OCI-LY1 (cell line): ENCODE results near the gene MLXIPL.

Experiments
- CTCF ChIP-seq: fragments of 200-600 bp; sonication (generic), shearing (Covaris generic); IDR thresholded peaks from 2 replicates; pipeline ENCODE4 v1.5.1; 2017; ENCODE audit warnings: mild to moderate bottlenecking, antibody characterized with exemption, low read length, moderate library complexity, mixed read lengths
- EZH2 ChIP-seq: fragments of 200-600 bp; sonication (generic), shearing (Covaris generic); IDR thresholded peaks from 2 replicates; pipeline ENCODE4 v1.8.0; 2017; ENCODE audit warnings: borderline replicate concordance, mixed run types, mild to moderate bottlenecking, antibody characterized with exemption, low read length, moderate library complexity, mixed read lengths

- TF ChIP-seq CTCF: no peak
- no peak for TF ChIP-seq EZH2
Measured at GRCh38 chr7:73567846-73568685, 56.3 kb downstream of the MLXIPL start.
